Liver (tissue), 3 donors: Measurements from ENCODE around the gene ZNF566.

Source experiments
- CTCF ChIP-seq: fragments of 150-350 bp; IDR thresholded peaks from 2 replicates; pipeline ENCODE4 v1.5.1; 2017; ENCODE audit warnings: improper control_type of control experiment, low read depth, low read length; ENCODE audit not compliant: missing input control
- EGR1 ChIP-seq, 2 donors: IDR thresholded peaks; 2 replicates each; pipeline ENCODE4 v1.6.1; 2016 to 2018; ENCODE audit warnings: antibody characterized with exemption in 2 of 2, low read depth in 2 of 2
- donor health status: healthy.
- donor health status: healthy.

- TF ChIP-seq EGR1 (IDR thresholded peaks at IDR 0.05; ENCODE audit: low read depth in 2 of 2) (no peak), CTCF (no peak)
Measured at GRCh38 chr19:36408101-36408500, 81.3 kb downstream of the ZNF566 start.
